Motor neuron (in vitro differentiated cells): ENCODE data around the gene LBP. TPM values are rescaled to one million over a fixed set of nuclear protein-coding genes. Genes with fewer than 3 reads are reported as not detected.

Experiments used
- ATAC-seq, 8 experiments: fragments of 200-7000 bp; cut with Tn5 transposase; replicated peaks in 6 of 8; 2 replicates each; pipeline ENCODE4 v1.8.0; 2021; ENCODE audit warnings: mild to moderate bottlenecking in 8 of 8, moderate library complexity in 8 of 8
- H3K27ac ChIP-seq, 2 donors: fragments of 250-450 bp; sonication (Bioruptor Pico); 2 replicates each; pipeline ENCODE4 v1.9.0; 2021; ENCODE audit warnings: antibody characterized with exemption in 2 of 2, mild to moderate bottlenecking in 2 of 2, moderate library complexity in 1 of 2
- H3K4me1 ChIP-seq, 2 donors: fragments of 250-450 bp; sonication (Bioruptor Pico); replicated peaks in 1 of 2; 2 replicates each; pipeline ENCODE4 v1.6.1; 2021; ENCODE audit warnings: antibody characterized with exemption in 2 of 2, mild to moderate bottlenecking in 2 of 2, moderate library complexity in 1 of 2
- H3K4me3 ChIP-seq, 5 donors: fragments of 250-450 bp; sonication (Bioruptor Pico); 2 replicates each; pipeline ENCODE4 v1.9.0; 2021; ENCODE audit warnings: antibody characterized with exemption in 5 of 5, mild to moderate bottlenecking in 5 of 5, moderate library complexity in 4 of 5
- WGBS, 10 experiments: fragments of 450-650 bp; shearing (Covaris generic); methylation state at CpG; one replicate each; pipeline ENCODE4 v1.0.0; 2022; 5-methylcytosine and 5-hydroxymethylcytosine counted together
- in situ Hi-C, 9 experiments: fragments of 400-800 bp; cut with MboI; loops; one replicate each; pipeline ENCODE4 v1.15.0; 2021; ENCODE audit warnings: low sequenced_read_pairs in 9 of 9, low pct_unique_long_range_greater_than_20kb in 2 of 9; ENCODE audit not compliant: unreplicated experiment in 9 of 9
- total RNA-seq, 8 experiments: library from RNA; unstranded; fragments of 300-600 nt; gene quantifications; 2 replicates each; pipeline versions ENCODE4 v1.2.3 to v1.2.4, GENCODE V29; 2022

The LBP gene
- total RNA-seq = under 1 TPM in 3 of 8 experiments, not detected in 5; 0.15 to 0.67 (median 0.42) TPM

- 60 to 90% (median 80%) methylated on average over 2 to 4 of the region's 8 CpGs; no CpG with 5 or more reads in 6 of the 10 experiments for WGBS, 10 experiments
- no peak for ATAC-seq
These were observed at the start of gene LBP for GRCh38 chr20:38346247-38346651. LBP (plus strand) TSS chr20:38346482; CDS start chr20:38346517, 35 bp downstream.

GRCh38 chr20:38297916-38298674 lies 48.2 kb upstream of the LBP start:
- Histone ChIP-seq H3K4me3 (no peak overlapping the region), H3K27ac (no peak overlapping the region), H3K4me1 (peaks cover 17 to 18% of the 10 kb centered on the region in 2 donors)
- no peak for ATAC-seq
- in situ Hi-C loops = no loop called here
- 65 to 100% (median 85%) methylated on average over 1 to 6 of the region's 7 CpGs; no CpG with 5 or more reads in 1 of the 10 experiments for WGBS, 10 experiments

More at GRCh38 chr20:38346247-38346651, at the start of gene LBP:
- no peak within 1 kb of the TSS for H3K27ac ChIP-seq
- in situ Hi-C loops = no loop called here
- H3K4me1 ChIP-seq = peaks cover 24 to 26% of the 10 kb centered on the region in 2 donors
- H3K4me3 ChIP-seq = no peak within 1 kb of the TSS

GRCh38 chr20:38298768-38299288 lies 47.5 kb upstream of the LBP start:
- Histone ChIP-seq H3K4me1 (peaks cover 24 to 26% of the 10 kb centered on the region in 2 donors), H3K27ac (peak overlapping the region; percentile 33 to 73), H3K4me3 (no peak overlapping the region)
- ATAC-seq = peak in 7 of 8 experiments; percentile 9 to 93 (median 55)
- in situ Hi-C loops = no loop called here
- 7 to 90% (median 48%) methylated on average over 2 to 4 of the region's 13 CpGs; no CpG with 5 or more reads in 3 of the 10 experiments for WGBS, 10 experiments

GRCh38 chr20:38299963-38300362 lies 46.3 kb upstream of the LBP start:
- ATAC-seq = no peak
- Histone ChIP-seq H3K4me3 (no peak overlapping the region), H3K4me1 (peaks cover 29 to 33% of the 10 kb centered on the region in 2 donors), H3K27ac (no peak overlapping the region)
- 20 to 100% (median 100%) methylated on average over 1 to 3 of the region's 6 CpGs; no CpG with 5 or more reads in 3 of the 10 experiments for WGBS, 10 experiments
- in situ Hi-C loops = no loop called here

GRCh38 chr20:38300438-38300837 lies 45.8 kb upstream of the LBP start:
- H3K4me3 ChIP-seq = no peak overlapping the region
- in situ Hi-C loops = no loop called here
- H3K4me1 ChIP-seq = peaks cover 29 to 33% of the 10 kb centered on the region in 2 donors
- ATAC-seq = no peak
- 80 to 100% (median 88%) methylated on average over 1 to 4 of the region's 4 CpGs; no CpG with 5 or more reads in 3 of the 10 experiments for WGBS, 10 experiments
- no peak overlapping the region for H3K27ac ChIP-seq

GRCh38 chr20:38301309-38301708 lies 45.0 kb upstream of the LBP start:
- ATAC-seq = no peak
- Histone ChIP-seq H3K27ac (no peak overlapping the region), H3K4me3 (no peak overlapping the region), H3K4me1 (peaks cover 29 to 33% of the 10 kb centered on the region in 2 donors)
- in situ Hi-C loops = no loop called here
- 40 to 100% (median 90%) methylated on average over 1 to 3 of the region's 3 CpGs; no CpG with 5 or more reads in 3 of the 10 experiments for WGBS, 10 experiments

- in situ Hi-C loops = no loop called here
- no peak overlapping the region for H3K4me3 ChIP-seq
- WGBS, 10 experiments = 8 to 60% (median 19%) methylated on average over 1 to 7 of the region's 11 CpGs; no CpG with 5 or more reads in 4 of the 10 experiments
- ATAC-seq = peak in 5 of 8 experiments; percentile 61 to 89 (median 84)
- peak overlapping the region in 1 of 2 donors; percentile 14 for H3K27ac ChIP-seq
- H3K4me1 ChIP-seq = peaks cover 29 to 33% of the 10 kb centered on the region in 2 donors
These were observed 43.5 kb upstream of the LBP start for GRCh38 chr20:38302786-38303185.

GRCh38 chr20:38303908-38304379 lies 42.3 kb upstream of the LBP start, which contains the start of gene BPI:
BPI (plus strand) TSS chr20:38304156; CDS start chr20:38304224, 68 bp downstream.
- peak in 6 of 8 experiments; percentile 36 to 71 (median 40) for ATAC-seq
- Histone ChIP-seq H3K4me3 (no peak within 1 kb of the TSS), H3K4me1 (peaks cover 25 to 28% of the 10 kb centered on the region in 2 donors), H3K27ac (peak within 1 kb of the TSS; percentile 47 to 68)
- WGBS, 10 experiments = 43 to 76% (median 67%) methylated on average over 1 to 7 of the region's 21 CpGs; no CpG with 5 or more reads in 5 of the 10 experiments
- in situ Hi-C loops = no loop called here

- H3K27ac ChIP-seq = peak overlapping the region in 1 of 2 donors; percentile 32
- peaks cover 17 to 19% of the 10 kb centered on the region in 2 donors for H3K4me1 ChIP-seq
- in situ Hi-C loops = no loop called here
- peak in 2 of 8 experiments; percentile 41 to 54 for ATAC-seq
- no peak overlapping the region for H3K4me3 ChIP-seq
- 0 to 100% (median 82%) methylated on average over 1 to 4 of the region's 8 CpGs; no CpG with 5 or more reads in 4 of the 10 experiments for WGBS, 10 experiments
These were observed 41.3 kb upstream of the LBP start for GRCh38 chr20:38304845-38305447.

GRCh38 chr20:38305541-38305940 lies 40.7 kb upstream of the LBP start:
- 13 to 100% (median 91%) methylated on average over 1 to 4 of the region's 4 CpGs for WGBS, 10 experiments
- no peak overlapping the region for H3K4me3 ChIP-seq
- in situ Hi-C loops = no loop called here
- peaks cover 17 to 19% of the 10 kb centered on the region in 2 donors for H3K4me1 ChIP-seq
- H3K27ac ChIP-seq = no peak overlapping the region
- no peak for ATAC-seq

- Histone ChIP-seq H3K27ac (no peak overlapping the region), H3K4me1 (peaks cover 17 to 19% of the 10 kb centered on the region in 2 donors), H3K4me3 (no peak overlapping the region)
- peak in 2 of 8 experiments; percentile 40 to 76 for ATAC-seq
- 40 to 89% (median 80%) methylated on average over 1 to 6 of the region's 6 CpGs; no CpG with 5 or more reads in 1 of the 10 experiments for WGBS, 10 experiments
- in situ Hi-C loops = no loop called here
These were observed 39.9 kb upstream of the LBP start for GRCh38 chr20:38306379-38306778.

GRCh38 chr20:38307371-38308046 lies 38.8 kb upstream of the LBP start:
- ATAC-seq = no peak
- Histone ChIP-seq H3K4me1 (peaks cover 16 to 19% of the 10 kb centered on the region in 2 donors), H3K27ac (no peak overlapping the region), H3K4me3 (no peak overlapping the region)
- WGBS, 10 experiments = 70 to 100% (median 80%) methylated on average over 1 to 8 of the region's 8 CpGs; no CpG with 5 or more reads in 3 of the 10 experiments
- in situ Hi-C loops = no loop called here
